B cell (primary cell): ENCODE results near the gene DTL.

ENCODE experiments used
- EZH2 ChIP-seq: IDR thresholded peaks from 2 replicates; pipeline ENCODE4 v1.6.1; 2012; ENCODE audit warnings: borderline replicate concordance, low read depth, mild to moderate bottlenecking, moderate library complexity, low read length; ENCODE audit not compliant: insufficient read depth, poor library complexity, severe bottlenecking
- TF ChIP-seq, protein P1 (sequence below): fragments of 200-600 bp; IDR thresholded peaks from one replicate; pipeline ENCODE4 v1.8.0; 2022; ENCODE audit warnings: antibody characterized with exemption, mild to moderate bottlenecking

DNA sequence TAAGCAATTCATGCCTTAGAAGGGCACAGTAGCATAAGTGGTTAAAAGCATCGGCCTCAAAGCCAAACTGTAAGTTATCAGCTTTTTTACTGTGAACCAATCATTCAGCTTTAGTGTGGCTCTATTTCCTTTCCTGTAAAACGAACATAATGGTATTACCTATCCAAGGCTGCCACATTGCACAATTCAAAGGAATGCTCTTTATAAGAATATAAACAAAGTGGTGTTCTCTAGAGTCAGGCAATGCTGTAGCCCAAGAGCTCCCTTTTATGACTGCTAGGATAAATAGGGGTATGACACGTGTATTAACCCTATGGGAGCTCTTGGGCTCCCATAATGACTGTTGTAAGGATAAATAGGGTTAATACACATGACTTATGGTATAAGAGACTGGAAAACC lies 25.5 kb upstream of the DTL start:
- TF ChIP-seq, protein P1, sequence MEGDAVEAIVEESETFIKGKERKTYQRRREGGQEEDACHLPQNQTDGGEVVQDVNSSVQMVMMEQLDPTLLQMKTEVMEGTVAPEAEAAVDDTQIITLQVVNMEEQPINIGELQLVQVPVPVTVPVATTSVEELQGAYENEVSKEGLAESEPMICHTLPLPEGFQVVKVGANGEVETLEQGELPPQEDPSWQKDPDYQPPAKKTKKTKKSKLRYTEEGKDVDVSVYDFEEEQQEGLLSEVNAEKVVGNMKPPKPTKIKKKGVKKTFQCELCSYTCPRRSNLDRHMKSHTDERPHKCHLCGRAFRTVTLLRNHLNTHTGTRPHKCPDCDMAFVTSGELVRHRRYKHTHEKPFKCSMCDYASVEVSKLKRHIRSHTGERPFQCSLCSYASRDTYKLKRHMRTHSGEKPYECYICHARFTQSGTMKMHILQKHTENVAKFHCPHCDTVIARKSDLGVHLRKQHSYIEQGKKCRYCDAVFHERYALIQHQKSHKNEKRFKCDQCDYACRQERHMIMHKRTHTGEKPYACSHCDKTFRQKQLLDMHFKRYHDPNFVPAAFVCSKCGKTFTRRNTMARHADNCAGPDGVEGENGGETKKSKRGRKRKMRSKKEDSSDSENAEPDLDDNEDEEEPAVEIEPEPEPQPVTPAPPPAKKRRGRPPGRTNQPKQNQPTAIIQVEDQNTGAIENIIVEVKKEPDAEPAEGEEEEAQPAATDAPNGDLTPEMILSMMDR = no peak
- TF ChIP-seq EZH2 = no peak
